OCI-LY3 (cell line): ENCODE measurements around the gene MEIS3.

Experiments used
- CTCF ChIP-seq: fragments of 200-600, 300-600 bp; sonication (generic); IDR thresholded peaks from 2 replicates; pipeline ENCODE4 v1.5.1; 2014; ENCODE audit warnings: antibody characterized with exemption, low read length, low read depth
- EZH2phosphoT487 ChIP-seq: fragments of 200-600 bp; shearing (Covaris generic); IDR thresholded peaks from 2 replicates; pipeline ENCODE4 v1.6.1; 2018; ENCODE audit warnings: antibody characterized with exemption, mixed run types, low read depth

DNA sequence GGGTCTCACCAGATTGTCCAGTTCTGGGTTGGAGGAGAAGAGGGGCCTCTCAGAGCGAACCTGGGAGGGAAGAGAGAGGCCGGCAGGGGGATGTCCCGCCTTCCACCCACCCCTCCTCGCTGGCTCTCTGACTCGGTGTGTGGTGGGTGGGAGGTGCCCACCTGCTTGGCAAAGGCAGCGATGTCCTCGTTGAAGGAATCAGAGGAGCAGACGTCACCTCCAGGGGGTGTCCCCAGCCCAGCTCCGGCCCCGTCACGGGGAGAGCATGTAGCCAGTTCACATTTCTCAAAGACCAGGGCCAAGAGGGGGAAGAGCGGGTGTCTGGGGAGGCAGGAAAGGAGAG is 2.7 kb downstream of the MEIS3 start:
- TF ChIP-seq CTCF, result no peak
- TF ChIP-seq EZH2phosphoT487, result no peak
